ENCODE results near the gene CYTH4.
"Not testable (repeated sequence)": the region's sequence is repeated elsewhere in the genome, so short reads cannot be mapped to it uniquely, and the experiment has no call there.

CYTH4 gene, protein sequence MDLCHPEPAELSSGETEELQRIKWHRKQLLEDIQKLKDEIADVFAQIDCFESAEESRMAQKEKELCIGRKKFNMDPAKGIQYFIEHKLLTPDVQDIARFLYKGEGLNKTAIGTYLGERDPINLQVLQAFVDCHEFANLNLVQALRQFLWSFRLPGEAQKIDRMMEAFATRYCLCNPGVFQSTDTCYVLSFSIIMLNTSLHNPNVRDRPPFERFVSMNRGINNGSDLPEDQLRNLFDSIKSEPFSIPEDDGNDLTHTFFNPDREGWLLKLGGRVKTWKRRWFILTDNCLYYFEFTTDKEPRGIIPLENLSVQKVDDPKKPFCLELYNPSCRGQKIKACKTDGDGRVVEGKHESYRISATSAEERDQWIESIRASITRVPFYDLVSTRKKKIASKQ

DNA sequence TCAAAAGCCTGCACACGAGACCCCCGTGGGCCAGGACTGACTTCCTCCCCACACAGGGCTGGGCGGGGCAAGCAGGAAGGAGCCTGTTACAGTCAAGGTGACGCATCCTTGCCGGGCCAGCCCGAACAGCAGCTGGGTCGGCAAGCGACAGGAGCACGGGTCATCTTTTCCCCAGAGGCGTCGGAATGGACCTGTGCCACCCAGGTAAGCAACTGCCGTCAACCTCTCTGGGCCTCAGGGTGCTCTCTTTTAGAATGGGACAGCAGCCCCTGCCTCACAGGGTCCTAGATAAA is at the start of gene CYTH4:
CYTH4 (plus strand) TSS at position 124 of the 293 bp plus-strand sequence; CDS start at position 186, 62 bp downstream.
- DNase-seq: no peak

DNA sequence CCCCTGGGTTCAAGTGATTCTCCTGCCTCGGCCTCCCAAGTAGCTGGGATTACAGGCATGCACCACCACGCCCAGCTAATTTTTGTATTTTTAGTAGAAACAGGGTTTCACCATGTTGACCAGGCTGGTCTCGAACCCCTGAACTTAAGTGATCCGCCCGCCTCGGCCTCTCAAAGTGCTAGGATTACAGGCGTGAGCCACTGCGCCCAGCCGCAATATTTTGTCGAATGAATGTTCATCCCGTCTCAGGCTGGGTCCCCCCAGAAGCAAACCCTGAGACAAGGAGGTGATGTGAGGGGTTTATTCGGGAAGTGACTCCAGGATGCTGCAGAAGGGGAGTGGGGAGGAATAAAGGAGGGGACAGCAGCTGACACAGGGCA is 48.9 kb upstream of the CYTH4 start:
- DNase-seq: not testable (repeated sequence)

DNA sequence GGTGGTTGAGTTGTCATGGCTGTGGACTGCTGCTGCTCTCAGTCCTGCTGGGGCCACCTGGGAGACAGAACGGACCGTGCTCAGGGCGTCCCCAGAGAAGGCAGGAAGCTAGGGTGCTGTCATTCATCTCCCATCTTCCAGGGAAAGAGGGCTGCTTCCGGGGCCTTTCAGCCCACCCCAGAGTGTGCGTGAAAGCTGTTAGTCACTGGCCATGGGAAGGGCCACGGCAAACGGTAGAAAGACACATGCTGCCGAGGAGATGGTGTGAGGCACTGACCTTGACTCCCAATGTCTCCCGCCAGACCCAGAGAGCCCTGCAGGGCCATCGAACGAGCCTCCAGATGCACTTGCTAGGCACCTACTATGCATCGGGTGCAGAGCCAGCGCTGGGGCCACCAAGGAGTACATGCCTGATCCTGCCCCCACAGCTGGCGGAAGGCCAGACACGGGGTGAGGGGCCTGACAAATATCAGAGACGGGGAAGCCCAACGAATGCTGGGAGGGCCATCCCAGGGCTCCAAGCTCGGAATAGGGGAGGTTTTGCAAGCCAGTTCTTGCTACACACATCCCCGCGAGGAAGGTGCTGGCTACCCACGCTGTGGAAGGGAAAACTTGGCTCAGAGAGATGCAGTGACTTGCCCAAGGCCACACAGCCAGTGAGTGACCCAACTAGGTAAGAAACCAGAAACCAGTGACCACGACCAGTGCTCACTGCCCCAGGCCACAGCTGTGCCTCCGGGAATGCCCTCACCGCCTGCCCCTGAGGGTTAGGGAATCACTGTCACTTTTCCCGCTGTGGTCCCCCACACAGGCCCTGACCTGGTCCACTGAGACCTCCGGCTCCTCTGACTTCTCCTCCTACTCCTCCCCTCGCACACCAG is 48.3 kb upstream of the CYTH4 start:
- no peak for DNase-seq

DNA sequence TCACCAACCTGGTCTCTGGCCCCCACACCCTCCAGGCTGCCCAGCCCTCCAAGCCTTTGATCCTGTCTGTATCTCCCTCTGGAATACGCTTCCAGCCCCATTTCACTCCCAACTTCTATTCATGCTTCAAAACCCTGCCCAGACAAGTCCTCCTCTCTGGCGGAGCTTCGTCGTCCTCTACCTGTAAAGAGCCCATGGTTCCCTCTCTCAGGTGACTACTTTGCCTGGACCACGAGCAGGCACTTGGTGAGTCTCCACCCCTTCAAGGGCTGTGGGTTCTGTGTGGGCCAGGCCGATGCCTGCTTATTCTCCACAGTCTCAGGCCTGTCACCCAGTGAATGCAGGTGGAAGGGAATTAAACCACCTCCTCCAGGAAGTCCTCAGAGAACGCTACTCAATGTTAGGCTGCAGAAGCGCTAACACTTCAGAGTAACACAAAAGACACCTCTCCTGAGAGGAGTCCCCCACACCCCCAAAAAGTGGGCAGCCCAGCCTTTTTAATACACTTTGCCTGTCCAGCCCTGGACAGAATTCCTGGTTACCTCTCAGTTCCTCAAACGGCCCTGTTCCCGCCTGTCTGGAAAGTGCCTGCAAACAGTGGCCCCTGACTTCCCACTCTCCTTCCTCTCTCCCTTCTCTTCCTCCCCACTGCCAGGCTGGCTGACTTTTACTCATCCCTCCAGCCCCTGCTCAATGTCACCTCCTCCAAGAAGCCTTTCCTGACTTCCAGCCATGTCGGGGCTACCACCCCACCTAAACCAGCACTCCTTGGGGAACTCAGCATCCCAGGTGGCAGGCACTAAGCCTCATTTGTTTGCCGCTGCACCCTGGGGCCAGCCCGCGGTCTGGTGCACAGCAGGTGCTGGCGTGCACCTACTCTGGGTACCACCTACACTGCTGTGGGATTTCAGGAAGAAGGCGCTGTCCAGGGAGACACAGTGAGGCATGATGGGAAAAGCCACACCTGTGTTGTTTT is 47.3 kb upstream of the CYTH4 start:
- no peak for DNase-seq

DNA sequence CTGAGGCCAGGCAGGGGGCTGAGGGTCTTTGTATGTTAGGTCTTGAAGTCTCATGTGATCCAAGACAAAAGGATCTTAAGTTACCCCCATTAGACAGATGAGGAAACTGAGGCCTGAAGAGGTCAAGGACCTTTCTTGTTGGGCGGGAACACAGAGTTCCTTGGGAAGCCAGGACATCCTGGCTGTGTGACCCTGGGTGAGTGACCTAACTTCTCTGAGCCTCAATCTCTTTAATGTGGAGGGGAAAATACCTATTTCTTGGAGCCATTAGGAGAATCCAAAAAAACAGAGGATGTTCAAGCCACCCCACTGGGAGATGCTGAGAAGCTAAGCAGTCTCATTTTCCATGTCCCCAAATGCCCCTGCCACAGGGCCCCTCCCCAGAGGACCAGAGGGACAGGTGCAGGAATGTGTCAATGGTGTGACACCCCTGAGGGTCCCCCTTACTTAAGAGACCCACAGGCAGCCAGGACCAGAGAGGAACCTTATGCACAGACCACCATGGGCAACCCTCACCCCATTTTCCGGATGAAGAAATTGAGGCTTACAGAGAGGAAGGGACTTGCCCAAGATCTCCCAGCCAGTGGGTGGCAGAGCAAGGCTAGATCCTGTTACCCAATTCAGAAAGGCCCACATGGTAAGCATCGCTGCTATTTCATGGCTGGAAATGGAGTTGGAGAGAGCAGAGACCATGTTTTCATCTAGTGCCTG is 46.3 kb upstream of the CYTH4 start:
- DNase-seq: no peak

DNA sequence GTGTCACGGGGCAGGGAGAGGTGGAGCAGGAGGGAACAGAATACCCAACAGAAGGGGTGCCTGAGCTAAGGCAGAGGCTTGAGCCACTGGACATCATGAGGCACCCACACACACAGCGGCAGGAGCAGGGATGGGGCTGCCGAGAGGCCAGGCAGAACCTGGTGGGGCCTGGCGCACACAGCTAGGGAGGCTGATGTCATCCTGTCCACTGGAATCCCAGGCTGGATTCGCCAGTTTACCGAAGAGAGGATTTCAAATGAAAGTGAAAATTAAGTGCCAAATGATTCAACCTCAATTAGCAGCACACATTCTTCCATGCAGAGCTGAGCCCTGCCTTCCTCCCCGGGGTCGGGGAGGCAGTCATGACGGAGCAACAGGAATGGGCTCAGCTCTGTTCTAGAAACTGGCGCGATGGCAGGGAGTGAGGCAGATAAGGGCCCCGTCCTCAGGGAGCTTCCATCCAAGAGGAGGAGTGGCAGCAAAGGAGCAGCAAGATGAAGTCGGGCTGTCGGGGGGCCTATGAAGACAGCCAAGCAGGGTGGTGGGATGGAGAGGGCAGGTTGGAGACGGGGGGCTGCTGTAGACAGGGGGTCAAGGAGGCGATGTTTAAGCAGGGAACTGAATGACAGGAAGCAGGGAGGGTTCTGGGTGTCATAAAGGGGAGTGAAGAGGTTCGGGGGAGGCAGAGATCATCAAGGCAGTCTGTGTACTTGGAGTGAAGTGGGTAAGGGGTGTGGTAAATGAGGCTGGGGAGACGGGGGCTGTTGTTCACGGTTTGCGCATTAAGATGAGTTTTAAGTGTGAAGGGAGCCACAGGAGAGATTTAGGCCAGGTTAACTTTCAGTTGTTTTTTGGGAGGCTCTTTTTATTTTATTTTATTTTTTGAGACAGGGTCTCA is 44.7 kb upstream of the CYTH4 start:
- no peak for DNase-seq

DNA sequence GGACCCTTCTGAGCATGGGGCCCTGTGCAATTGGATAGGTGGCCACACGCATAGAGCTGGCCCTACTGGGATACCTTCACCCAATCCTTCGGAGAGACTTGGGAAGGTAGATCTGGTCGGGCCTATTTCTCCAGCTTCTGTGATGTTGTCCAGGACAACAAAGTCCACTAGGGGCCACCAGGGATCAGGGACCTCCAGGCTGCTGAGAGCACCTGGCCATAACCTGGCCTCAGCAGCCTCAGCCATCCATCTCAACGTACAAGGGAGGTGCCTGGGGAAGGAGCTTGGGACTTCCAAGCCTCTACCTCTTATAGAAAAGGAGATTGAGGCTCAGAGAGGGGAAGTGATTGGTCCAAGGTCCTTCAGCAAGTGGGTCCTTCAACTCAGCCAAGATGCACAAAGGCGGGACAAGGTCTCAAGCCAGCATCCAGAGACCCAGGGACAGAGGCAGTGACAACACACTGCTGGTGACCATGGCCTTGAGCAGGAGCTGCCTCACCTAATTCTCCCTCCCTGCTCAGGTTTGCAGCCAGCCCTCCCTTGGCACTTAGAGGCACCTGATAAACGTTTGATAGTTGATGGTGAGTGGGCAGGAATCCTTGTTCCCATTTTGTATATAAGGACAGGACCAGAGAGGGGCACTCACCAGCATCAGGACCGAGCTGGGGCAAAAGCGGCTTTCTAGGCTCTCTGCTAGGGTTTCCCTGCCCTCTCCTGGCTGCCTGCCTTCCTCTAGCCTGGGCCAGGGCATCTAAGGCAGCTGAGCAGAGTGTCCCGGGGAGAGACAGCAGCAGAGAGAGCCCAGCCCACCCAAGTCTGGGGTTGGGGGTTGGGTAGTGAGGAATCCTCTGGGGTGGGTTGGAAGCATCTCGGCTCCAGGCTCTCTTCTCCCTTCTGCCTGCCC is 42.7 kb upstream of the CYTH4 start:
- DNase-seq: no peak

DNA sequence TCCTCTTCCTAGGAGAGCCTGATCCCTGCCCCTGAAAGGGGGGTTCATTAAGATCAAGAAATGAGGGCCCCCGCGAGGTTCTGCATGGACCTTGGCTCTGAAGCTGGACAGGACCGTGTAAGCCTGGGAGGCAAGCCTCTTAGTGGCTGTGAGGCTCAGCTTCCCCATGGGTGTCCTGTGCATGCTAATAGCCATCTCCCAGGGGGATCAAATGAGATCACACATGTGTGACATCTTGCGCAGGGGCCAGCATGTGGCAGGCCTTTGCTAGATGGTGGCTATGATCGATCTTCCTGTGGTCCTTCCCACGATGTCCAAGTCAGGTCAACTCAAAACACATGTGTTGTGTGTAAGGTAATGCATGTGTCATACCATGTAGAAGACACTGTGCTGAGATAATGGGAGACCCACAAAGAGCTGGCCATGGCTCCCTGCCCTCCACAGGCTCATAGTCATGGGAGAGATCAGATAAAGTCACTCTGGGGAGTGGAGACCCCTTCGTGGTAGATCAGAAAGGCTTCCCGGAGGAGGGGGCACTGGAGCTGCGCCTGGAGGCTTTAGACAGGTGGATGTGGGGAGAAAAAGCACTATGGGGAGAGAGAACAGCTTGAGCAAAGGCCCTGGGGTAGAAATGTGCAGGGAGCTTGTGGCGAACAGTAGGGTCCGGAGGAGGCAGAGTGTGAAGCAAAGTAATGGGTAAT is 41.9 kb upstream of the CYTH4 start:
- no peak for DNase-seq

DNA sequence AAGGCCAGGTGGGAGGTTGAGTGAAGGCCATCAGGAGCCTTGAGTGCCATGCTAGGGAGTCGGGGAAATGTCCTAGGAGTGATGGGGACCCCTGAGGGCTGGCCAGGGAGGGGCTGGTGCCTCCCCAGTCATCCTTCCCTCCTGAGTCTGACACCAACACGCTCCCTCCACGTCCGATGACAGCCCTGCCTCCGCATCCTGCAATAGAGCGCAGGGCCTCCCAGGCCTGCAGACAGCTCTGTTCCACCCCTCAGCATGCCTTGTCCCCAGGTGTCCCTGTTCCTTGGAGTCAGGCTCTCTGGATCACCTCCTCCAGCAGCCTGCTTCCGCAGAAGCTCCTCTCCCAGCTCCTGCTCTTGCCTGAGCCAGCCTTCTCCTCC is 41.4 kb upstream of the CYTH4 start:
- DNase-seq: no peak

DNA sequence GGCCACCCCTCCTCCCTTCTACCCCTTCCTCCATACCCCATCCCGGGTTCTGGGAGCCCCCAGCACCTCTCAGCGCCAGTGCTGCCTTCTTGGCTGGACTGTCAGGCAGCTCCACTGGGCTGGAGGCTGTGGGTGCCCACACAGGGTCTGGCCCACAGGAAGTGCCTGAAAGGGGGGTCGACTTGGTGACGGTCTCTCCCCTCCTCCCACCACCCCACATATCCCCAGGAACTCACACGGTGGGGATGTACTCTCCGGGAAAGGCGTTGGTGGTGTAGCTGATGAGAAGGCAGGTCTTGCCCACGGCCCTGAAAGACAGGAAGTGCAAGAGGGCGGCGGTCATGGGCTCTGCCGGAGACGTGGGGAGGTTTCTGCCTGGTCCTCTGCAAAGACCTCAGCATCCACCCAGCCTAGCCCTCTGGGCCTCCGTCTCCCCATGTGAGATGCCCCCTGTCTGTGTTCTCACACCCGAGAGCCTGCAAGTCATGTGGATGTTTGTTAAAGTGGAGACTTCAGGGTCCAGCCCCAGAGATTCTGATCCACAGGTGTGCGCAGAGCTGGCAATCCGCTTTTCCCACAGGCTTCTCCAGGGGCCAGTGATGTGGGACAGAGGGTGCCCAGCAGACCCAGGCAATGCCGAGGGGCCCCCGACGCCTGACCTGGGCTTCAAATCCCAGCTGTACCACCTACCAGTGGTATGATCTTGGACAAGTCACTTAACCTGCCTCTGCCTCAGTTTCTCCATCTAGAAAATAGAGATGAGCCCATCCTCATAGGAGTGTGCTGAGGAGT is 40.8 kb upstream of the CYTH4 start:
- DNase-seq: no peak

DNA sequence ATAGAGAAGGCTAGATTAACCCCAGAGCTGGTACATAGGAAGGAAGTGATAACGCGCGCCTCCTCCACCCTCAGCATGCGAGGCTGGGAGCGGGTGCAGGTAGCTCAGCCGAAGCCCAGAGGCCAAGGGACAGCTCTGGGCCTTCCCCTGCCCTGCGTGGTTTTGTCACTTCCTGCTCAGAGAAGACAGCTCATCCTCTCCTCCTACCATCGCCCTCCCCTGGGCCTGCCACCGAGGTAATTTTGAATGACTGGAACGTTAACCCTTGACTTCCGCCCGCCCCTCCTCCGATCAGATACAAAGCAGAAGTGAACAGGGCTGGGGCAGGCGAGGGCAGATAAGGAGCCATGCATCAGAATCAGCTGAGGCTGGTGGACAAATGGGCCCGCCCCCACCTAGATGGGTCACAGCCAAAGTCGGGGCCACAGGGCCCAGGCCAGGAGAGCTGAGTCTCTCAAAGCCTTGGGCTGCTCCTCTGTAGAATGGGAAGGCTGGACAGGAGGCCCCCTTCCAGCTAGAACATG is 39.9 kb upstream of the CYTH4 start:
- no peak for DNase-seq

DNA sequence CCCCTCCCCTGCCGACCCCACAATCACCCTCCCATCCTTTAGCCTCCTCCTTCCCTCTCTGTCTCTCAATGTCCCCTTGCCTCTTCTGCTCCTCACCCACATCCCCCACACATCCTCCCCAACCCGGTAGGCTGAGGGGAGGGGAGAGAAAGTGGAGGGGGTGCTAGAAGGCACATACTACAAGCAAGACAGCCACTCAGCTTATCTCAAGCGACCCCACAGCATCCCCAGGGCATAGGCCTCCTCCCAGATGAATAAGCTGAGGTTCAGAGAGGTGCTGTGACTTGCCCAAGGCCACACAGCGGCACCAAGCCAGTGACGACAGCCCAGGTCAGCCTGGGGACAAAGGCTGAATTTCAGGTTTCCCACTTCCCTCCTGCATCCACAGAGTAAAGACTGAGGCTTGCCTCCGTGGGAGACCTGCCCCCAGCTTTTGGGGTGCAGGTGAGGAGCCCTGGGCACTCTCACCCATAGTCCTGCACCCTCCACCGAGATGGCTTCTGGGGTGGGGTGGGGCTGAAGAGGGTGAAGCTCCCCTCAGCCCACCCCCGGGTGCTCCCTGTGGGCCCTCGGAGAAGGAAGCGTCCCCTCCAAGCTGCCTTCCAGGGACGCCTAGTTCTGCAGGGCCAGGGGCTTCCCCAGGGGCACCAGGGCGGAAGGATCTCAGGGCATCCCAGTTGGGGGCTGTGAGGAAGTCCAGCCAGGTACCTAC is 38.8 kb upstream of the CYTH4 start:
- no peak for DNase-seq

DNA sequence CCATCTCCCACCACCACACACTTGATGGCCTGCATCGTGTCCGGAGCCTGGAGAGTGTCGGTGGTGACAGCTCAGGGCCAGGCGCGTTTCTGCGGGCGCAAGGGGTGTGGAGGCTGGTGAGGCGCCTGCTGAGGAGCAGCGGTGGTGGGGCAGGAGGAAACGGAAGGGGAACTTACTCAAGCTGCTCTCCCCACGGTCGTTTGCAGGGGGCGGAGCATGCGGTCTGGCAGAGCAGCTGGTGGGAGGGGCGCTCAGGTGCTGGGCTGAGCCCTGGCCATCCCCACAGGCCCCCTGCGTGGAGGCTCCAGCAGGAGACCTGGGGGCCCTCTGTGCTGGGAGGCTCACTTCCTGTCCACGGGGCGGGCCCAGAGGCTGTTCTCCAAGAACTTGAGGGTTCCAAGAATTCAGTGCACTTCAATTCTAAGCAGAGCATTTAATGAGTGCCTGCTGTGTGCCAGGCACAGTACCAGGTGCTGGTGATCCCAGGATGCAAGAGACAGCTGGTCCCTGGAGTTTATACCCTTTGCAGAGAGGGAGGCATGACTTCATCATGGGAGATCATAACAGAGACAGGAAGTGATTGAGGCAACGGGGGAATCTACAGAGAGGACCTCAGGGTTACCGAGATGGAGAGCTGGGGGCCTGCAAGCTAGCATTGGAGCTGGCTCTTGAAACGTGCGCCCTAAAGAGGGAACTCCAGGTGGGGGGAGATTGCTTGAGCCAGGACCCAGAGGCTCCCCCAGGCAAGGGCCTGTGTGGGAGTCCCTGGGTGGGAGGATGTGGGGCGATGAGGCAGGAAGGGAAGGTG is 38.0 kb upstream of the CYTH4 start, which contains the start of gene RAC2:
RAC2 (minus strand) TSS at position 156 of the 808 bp plus-strand sequence; CDS start at position 35, 121 bp downstream.
- no peak for DNase-seq

DNA sequence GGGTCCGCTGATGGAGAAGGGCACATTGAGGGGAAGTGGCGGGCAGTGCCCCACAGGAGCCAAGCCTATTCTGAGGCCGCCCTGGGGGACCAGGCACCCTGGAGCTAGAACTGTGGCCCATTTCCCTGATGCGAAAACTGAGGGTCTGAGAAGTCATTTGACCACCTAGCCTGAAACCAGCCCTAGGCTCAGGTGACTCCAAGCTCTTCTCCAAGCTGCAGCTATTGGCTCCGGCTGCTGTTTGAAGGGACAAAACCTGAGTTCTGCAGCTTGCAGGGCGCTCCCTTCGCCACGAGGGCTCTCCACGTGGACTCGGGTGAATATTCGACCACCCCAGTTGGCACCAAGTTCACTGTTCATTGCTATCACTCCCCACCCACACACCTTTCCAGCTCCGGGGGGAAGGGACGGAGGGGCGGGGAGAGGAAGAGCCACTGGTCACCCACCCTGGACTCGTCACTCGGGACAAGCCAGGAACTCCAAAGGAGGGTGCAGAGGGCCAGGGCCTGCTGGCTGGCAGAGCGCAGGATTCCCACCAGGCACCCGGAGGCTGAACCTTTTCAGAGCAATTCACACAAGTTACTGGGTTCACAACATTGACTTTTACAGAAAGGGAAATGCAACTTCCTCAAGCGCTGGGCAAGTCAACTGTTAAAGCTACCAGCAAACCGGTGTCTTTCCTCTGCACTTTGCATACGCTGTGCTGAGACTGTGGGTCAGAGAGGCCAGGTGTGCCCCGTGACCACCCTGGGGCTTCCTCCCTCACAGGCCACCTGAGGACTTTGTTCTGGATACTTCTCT is 37.2 kb upstream of the CYTH4 start:
- no peak for DNase-seq

DNA sequence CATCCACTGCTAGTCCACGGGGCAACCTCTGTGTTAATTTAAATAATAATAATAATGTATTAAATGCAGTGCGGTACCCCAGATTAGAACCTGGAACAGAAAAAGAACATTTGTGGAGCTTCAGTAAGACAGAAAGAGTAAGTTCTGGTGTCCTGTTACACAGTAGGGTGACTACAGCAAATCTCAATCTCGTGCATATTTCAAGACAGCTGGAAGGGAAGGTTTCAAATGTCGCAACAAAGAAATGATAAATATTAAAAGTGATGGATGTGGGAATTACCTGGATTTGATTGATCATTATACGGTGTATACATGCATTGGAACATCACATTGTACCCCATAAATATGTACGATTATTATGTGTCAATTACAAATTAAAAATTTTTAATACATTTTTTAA is 36.6 kb upstream of the CYTH4 start:
- DNase-seq: no peak

DNA sequence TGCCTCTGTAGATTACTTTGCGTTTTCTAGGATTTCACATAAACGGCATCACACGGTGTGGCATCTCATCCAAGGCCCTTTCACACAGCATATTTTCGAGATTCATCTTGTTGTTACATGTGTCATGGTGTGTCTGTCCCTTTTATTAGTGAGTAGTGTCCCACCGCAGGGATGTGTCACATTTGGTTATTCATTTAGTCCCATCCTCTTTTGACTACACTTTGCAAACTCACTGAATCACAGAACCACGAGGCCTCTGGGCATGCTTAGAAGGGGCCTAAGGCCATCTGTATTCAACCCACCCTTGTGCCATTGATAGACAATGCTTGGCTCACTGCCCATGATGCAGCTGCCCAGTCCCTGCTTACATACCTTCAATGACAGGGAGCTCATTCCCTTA is 34.1 kb upstream of the CYTH4 start:
- DNase-seq: no peak
